ENCODE results near the gene BRSK2.

DNA sequence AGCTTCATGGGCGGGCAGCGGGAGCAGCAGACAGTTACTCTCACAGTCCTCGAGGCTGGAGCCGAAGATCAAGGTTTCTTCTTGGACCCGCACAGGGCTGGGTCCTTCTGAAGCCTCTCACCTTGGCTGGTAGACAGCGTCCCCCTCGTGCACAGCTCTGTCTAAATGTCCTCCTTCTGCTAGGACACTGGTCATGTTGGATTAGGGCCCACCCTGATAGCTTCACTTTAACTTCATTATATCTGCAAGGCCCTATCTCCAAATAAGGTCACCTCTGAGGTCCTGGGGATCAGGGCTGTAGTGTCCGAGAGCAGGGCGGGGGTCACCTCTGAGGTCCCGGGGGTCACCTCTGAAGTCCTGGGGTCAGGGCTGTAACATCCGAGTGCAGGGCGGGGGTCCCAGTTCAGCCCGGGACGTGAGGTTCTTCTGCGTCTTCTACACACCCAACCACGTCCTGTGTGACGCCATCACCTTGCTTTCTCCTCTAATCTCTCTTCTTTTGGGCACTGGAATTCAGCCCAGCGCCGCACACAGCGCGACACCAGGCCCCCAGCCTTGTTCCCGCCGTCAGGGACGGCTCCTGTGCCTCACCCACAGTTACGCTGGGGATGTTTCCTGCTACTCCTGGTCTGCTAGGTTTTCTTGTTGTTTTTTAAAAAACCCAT is 46.2 kb upstream of the BRSK2 start:
- TF ChIP-seq SUZ12 (IDR thresholded peaks at IDR 0.05; ENCODE audit: extremely low read depth, insufficient read depth, insufficient read length) (no peak), ZNF274 (IDR thresholded peaks at IDR 0.05; ENCODE audit: low read depth, low read length) (no peak), YY1 (IDR thresholded peaks at IDR 0.05; ENCODE audit: insufficient read depth, insufficient read length) (no peak)
